H1 (cell line): ENCODE results near the gene DKKL1.

ENCODE experiments used
- ATF2 ChIP-seq: IDR thresholded peaks from 2 replicates; pipeline ENCODE4 v1.6.1; 2012; ENCODE audit warnings: low read length, inconsistent platforms
- CHD7 ChIP-seq: fragments of 300-600 bp; sonication (generic); IDR thresholded peaks from 2 replicates; pipeline ENCODE4 v1.7.1; 2012; ENCODE audit warnings: low read length, moderate library complexity, mild to moderate bottlenecking, inconsistent platforms; ENCODE audit not compliant: insufficient replicate concordance
- CTCF ChIP-seq, 3 experiments: IDR thresholded peaks; 1 replicate in 2 of 3; 2 replicates in 1 of 3; pipeline versions ENCODE4 v1.5.1 to v1.6.1; 2011; ENCODE audit warnings: low read length in 3 of 3, mild to moderate bottlenecking in 3 of 3, inconsistent platforms in 2 of 3, low read depth in 1 of 3, moderate library complexity in 1 of 3; ENCODE audit not compliant: insufficient read depth in 1 of 3; ENCODE audit errors: control extremely low read depth in 1 of 3
- EP300 ChIP-seq, 2 experiments: IDR thresholded peaks; 1 replicate in 1 of 2; 2 replicates in 1 of 2; pipeline ENCODE4 v1.6.1; 2011 to 2012; ENCODE audit warnings: low read depth in 2 of 2, low read length in 2 of 2, mild to moderate bottlenecking in 2 of 2, borderline replicate concordance in 1 of 2, inconsistent platforms in 1 of 2, moderate library complexity in 1 of 2
- RFX5 ChIP-seq: IDR thresholded peaks from 2 replicates; pipeline ENCODE4 v1.6.1; 2011; ENCODE audit warnings: low read depth, low read length, improper control_type of control experiment, borderline replicate concordance
- SRF ChIP-seq: IDR thresholded peaks from 2 replicates; pipeline ENCODE4 v1.6.1; 2011; ENCODE audit warnings: mild to moderate bottlenecking, low read depth, low read length, moderate library complexity
- SUZ12 ChIP-seq: fragments of 200-600 bp; sonication (generic); IDR thresholded peaks from 2 replicates; pipeline ENCODE4 v1.6.1; 2012; ENCODE audit warnings: mild to moderate bottlenecking, inconsistent platforms, low read length, moderate library complexity, mixed read lengths
- YY1 ChIP-seq: IDR thresholded peaks from 2 replicates; pipeline ENCODE4 v1.6.1; 2011; ENCODE audit warnings: low read depth, mild to moderate bottlenecking, low read length
- ZNF274 ChIP-seq: IDR thresholded peaks from 2 replicates; pipeline ENCODE4 v1.7.0; 2012; ENCODE audit warnings: low read length, borderline replicate concordance; ENCODE audit errors: extremely low read depth

GRCh38 chr19:49347835-49348234, 15.8 kb upstream of the DKKL1 start:
- TF ChIP-seq CTCF (IDR thresholded peaks at IDR 0.05; ENCODE audit: control extremely low read depth in 1 of 3, insufficient read depth in 1 of 3, low read depth in 1 of 3, low read length in 3 of 3) (peak in 2 of 3 experiments; percentile 38 to 49; a peak in 3 of 4 replicates), ATF2 (no peak), ZNF274 (no peak), RFX5 (no peak), SRF (no peak), EP300 (IDR thresholded peaks at IDR 0.05; ENCODE audit: borderline replicate concordance in 1 of 2, low read depth in 2 of 2, low read length in 2 of 2) (no peak), CHD7 (no peak), YY1 (peak; percentile 91), SUZ12 (no peak)
